Kidney epithelial cell (primary cell): ENCODE measurements around the gene NCOA6. TPM values are rescaled to one million over a fixed set of nuclear protein-coding genes. Genes with fewer than 3 reads are reported as not detected.
"Not testable (repeated sequence)": the region's sequence is repeated elsewhere in the genome, so short reads cannot be mapped to it uniquely, and the experiment has no call there.

Experiments
- DNase-seq: peaks from one replicate; pipeline ENCODE4 v3.0.0-alpha.2; 2010; ENCODE audit warnings: low read depth
- H3K27me3 ChIP-seq: 2 replicates; pipeline ENCODE4 v1.6.0; 2011; ENCODE audit warnings: low read length; ENCODE audit not compliant: control insufficient read depth, insufficient read depth
- H3K36me3 ChIP-seq: 2 replicates; pipeline ENCODE4 v1.5.1; 2011; ENCODE audit warnings: low read length; ENCODE audit not compliant: control insufficient read depth, insufficient read depth
- H3K4me3 ChIP-seq: 2 replicates; pipeline ENCODE4 v1.5.1; 2011; ENCODE audit warnings: low read depth, mild to moderate bottlenecking, control low read depth, low read length
- CTCF ChIP-seq: IDR thresholded peaks from 2 replicates; pipeline ENCODE4 v1.5.1; 2011; ENCODE audit warnings: mild to moderate bottlenecking, moderate library complexity, low read length, control low read depth, inconsistent platforms; ENCODE audit not compliant: insufficient read depth, poor library complexity, severe bottlenecking
- total RNA-seq: library from RNA; depleted of rRNA; stranded (reverse); fragments of >200 nt; gene quantifications from 2 replicates; pipeline ENCODE4 v1.2.3, GENCODE V29; 2015

NCOA6 gene
- total RNA-seq, 1 donor from 2014 or later: 18.0 TPM

DNA sequence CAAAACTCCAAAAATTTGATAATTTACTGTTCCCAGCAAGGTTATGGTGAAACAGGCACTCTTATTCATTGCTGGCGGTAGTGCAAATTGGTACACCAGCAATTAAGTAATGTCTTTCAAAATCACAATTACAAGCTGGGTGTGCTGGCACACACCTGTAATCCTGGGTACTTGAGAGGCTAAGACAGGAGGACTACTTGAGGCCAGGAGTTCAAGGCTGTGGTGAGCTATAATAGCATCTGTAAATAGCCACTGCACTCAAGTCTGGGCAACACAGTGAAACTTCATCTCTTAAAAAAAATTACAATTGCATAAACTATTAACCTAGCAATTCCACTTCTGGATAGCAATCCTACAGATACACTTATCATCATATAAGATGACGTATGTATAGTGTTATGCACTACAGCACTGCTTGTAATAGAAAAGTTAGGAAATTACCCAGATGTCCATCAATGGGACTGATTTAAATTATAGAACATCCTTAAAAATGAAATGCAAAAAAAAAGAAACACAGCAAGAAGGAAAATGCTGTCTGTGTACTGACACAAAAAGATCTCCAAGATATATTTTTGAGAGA, 31.4 kb downstream of the NCOA6 start:
- TF ChIP-seq CTCF: no peak
- H3K4me3 ChIP-seq: no peak overlapping the region
- DNase-seq: no peak
- no peaks in the 10 kb centered on the region for H3K27me3 ChIP-seq
- H3K36me3 ChIP-seq: no peaks in the 10 kb centered on the region

DNA sequence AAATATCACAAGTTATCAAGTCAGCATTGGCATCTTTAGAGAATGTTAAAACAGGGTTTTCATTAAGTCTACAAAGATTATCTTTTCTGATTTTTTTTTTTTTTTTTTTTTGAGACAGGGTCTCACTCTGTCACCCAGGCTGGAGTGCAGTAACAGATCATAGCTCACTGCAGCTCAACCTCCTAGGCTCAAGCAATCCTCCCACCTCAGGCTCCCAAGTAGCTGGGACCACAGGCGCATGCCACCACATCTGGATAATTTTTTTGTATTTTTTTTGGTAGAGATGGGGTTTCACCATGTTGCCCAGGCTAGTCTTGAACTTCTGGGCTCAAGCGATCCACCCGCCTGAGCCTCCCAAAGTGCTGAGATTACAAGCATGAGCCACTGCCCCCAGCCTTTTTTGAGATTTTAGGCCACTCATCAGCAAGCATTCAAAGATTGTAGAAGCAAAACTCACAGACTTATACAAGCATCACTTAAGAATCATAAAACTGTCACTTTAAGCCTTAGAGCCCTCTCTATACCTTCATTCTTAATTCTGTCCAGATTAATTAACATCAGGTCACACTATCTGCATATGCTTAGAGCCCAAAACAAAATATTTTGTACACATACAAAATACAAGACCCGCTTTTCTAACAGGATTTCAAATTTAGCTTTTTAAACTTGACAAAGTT, 32.6 kb downstream of the NCOA6 start:
- Histone ChIP-seq H3K27me3 (no peaks in the 10 kb centered on the region), H3K36me3 (no peaks in the 10 kb centered on the region), H3K4me3 (no peak overlapping the region)
- TF ChIP-seq CTCF: no peak
- no peak for DNase-seq

GRCh38 chr20:34791289-34792020, 34.0 kb downstream of the NCOA6 start:
- TF ChIP-seq CTCF: no peak
- H3K4me3 ChIP-seq: no peak overlapping the region
- H3K27me3 ChIP-seq: no peaks in the 10 kb centered on the region
- DNase-seq: no peak
- H3K36me3 ChIP-seq: no peaks in the 10 kb centered on the region

- no peak for DNase-seq
- no peak for TF ChIP-seq CTCF
- H3K36me3 ChIP-seq: no peaks in the 10 kb centered on the region
- H3K27me3 ChIP-seq: no peaks in the 10 kb centered on the region
- no peak overlapping the region for H3K4me3 ChIP-seq
Measured at GRCh38 chr20:34781220-34781619, 44.2 kb downstream of the NCOA6 start.

- DNase-seq, H3K36me3 ChIP-seq, H3K4me3 ChIP-seq, H3K27me3 ChIP-seq: not testable (repeated sequence)
Measured at GRCh38 chr20:34780291-34780690, 45.2 kb downstream of the NCOA6 start.

- Histone ChIP-seq H3K36me3 (no peaks in the 10 kb centered on the region), H3K27me3 (no peaks in the 10 kb centered on the region), H3K4me3 (no peak overlapping the region)
- TF ChIP-seq CTCF: no peak
- DNase-seq: no peak
Measured at GRCh38 chr20:34776177-34776576, 49.3 kb downstream of the NCOA6 start.
